Activated CD4-positive, alpha-beta T cell treated with anti-CD3 and anti-CD28 coated beads, Interleukin-2, amount 10 ng/mL, durations not matched to agents 24 days and 14 days (primary cell): ENCODE results near the gene DGCR2. TPM values are rescaled to one million over a fixed set of nuclear protein-coding genes. Genes with fewer than 3 reads are reported as not detected.

ENCODE experiments used
- DNase-seq: peaks from one replicate; pipeline ENCODE4 v3.0.0; 2022
- H3K27ac Mint-ChIP-seq: one replicate; pipeline ENCODE4 v1.8.0; 2022; ENCODE audit warnings: mild to moderate bottlenecking, mixed read lengths
- H3K27me3 Mint-ChIP-seq: one replicate; pipeline ENCODE4 v1.8.0; 2022; ENCODE audit warnings: mixed read lengths
- H3K36me3 Mint-ChIP-seq: one replicate; pipeline ENCODE4 v1.8.0; 2022; ENCODE audit warnings: low read depth, mild to moderate bottlenecking, mixed read lengths
- H3K4me1 Mint-ChIP-seq: one replicate; pipeline ENCODE4 v1.8.0; 2021; ENCODE audit warnings: mixed read lengths
- H3K4me3 Mint-ChIP-seq: one replicate; pipeline ENCODE4 v1.8.0; 2022; ENCODE audit warnings: mild to moderate bottlenecking, moderate library complexity, mixed read lengths
- H3K9me3 Mint-ChIP-seq: one replicate; pipeline ENCODE4 v1.8.0; 2021; ENCODE audit warnings: mixed read lengths
- intact Hi-C: fragments of 100-400 bp; cut with micrococcal nuclease; formaldehyde crosslinking; loops from one replicate; pipeline ENCODE4 v1.15.1; 2023
- total RNA-seq: library from RNA; stranded (reverse); gene quantifications from 2 replicates; pipeline ENCODE4 v1.2.3, GENCODE V29; 2022

Gene DGCR2
- total RNA-seq, 1 donor from 2014 or later = 25.5 TPM

DNA sequence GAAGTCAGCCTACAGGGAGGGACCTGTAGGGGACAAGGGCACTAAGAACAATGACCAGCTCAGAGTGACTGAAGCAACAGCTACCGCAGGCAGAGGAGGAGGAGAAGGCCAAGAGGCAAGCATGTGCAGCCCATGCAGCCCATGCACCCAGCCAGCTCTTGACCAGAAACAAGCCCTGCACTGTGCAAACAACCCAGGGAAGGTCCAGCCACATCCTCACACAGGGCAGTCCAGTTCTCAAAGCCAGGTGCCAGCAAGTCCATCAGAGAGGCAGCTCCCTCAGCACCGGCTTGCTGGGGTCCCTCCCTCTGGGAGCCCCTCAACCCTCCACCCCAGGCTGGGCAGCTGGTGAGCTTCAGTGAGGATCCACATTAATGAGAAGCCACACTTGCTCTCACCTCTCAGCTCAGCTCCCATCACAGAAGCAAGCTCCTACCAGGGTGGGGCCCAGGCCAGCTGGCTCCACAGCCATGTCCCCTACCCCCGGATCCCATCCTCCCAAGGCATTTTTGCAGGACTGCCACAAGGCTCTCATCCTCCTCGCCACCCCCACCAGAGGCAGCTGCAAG is 7.1 kb downstream of the DGCR2 start:
- DNase-seq = no peak
- Mint-ChIP-seq H3K36me3 (peaks cover 12% of the 10 kb centered on the region), H3K4me3 (no peak overlapping the region), H3K27ac (no peak overlapping the region), H3K9me3 (no peaks in the 10 kb centered on the region), H3K27me3 (no peaks in the 10 kb centered on the region), H3K4me1 (peaks cover 44% of the 10 kb centered on the region)
- intact Hi-C loops = no loop called here

DNA sequence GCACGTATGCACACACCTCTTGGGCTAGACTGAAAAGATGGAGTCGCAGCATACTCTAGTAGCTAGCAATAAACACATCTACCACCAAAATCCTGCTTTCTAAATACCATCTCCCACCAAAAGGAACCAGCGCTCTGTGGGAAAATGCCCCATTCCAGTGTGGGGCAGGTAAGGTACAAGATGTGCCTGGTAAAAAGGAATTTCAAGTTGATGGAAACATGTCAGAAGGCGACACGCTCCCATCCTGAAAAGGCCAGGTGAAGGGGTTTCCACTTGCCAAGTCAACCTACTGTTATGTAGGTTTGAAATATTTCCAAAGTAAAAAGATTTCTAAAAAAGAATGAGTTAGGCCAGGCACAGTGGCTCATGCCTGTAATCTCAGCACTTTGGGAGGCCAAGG is 8.8 kb downstream of the DGCR2 start:
- Mint-ChIP-seq H3K36me3 (peaks cover 11% of the 10 kb centered on the region), H3K4me3 (no peak overlapping the region), H3K4me1 (peaks cover 50% of the 10 kb centered on the region), H3K27ac (no peak overlapping the region), H3K27me3 (no peaks in the 10 kb centered on the region), H3K9me3 (no peaks in the 10 kb centered on the region)
- no peak for DNase-seq
- intact Hi-C loops = no loop called here

DNA sequence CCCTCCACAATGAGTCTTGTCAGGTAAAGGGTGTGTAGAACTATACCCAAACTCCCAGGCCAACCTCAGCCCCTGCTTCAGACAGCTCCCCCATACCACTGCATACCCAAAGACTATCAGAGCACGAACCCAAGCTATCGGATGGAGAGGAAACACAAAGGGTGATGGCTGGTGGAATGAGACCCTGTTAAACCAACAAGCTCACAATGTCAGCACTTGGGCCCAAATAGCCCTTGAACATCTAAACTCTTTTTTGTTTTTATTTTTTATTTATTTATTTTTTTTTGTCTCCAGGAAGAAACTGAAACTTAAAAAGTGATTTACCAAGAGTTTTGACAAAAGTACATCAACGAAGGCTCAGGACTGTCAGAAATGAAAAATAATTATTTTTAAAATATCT is 10.6 kb downstream of the DGCR2 start:
- peaks cover 51% of the 10 kb centered on the region for H3K4me1 Mint-ChIP-seq
- no peaks in the 10 kb centered on the region for H3K27me3 Mint-ChIP-seq
- H3K27ac Mint-ChIP-seq = no peak overlapping the region
- H3K36me3 Mint-ChIP-seq = peaks cover 13% of the 10 kb centered on the region
- H3K9me3 Mint-ChIP-seq = no peaks in the 10 kb centered on the region
- intact Hi-C loops = no loop called here
- DNase-seq = no peak
- no peak overlapping the region for H3K4me3 Mint-ChIP-seq

DNA sequence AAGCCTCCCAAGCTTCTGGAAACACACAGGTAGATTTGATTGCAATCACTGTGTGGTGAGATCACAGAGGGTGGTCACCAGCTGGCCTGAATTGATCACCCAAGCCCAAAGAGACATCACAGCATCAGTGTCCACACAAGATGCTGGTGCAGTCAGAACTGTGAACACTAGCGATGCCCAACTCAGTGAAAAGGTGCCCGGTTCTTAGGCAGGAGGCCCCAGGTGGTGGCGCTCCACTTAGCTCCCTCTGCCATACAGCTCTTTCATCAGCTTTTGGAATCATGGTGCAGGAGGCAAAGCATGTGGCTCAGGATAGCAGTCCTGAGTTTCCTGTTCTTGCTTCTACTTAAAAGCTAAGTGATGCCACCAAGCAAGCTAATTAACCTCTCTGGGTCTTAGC is 11.1 kb downstream of the DGCR2 start:
- no peaks in the 10 kb centered on the region for H3K27me3 Mint-ChIP-seq
- peaks cover 50% of the 10 kb centered on the region for H3K4me1 Mint-ChIP-seq
- DNase-seq = no peak
- H3K36me3 Mint-ChIP-seq = peaks cover 12% of the 10 kb centered on the region
- H3K27ac Mint-ChIP-seq = no peak overlapping the region
- intact Hi-C loops = no loop called here
- H3K4me3 Mint-ChIP-seq = no peak overlapping the region
- H3K9me3 Mint-ChIP-seq = no peaks in the 10 kb centered on the region

DNA sequence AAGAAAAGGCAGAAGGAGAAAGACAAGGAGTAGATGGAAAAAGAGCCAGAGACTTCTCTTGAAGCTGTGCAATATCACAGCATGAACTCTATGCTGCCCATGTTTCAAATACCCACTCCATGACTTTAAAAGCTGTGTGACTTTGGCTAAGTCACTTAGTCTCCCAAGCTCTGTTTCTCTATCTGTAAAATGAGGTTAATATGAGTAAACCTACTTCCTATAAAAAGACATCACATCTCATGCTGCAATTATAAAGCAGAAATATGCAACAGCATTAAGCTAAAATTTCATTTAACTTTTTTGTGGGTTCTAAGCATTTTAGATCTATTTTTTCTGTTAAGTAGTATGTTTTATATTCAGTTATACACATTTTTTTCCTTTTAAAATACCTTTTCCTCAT is 11.6 kb downstream of the DGCR2 start:
- peaks cover 12% of the 10 kb centered on the region for H3K36me3 Mint-ChIP-seq
- intact Hi-C loops = no loop called here
- no peak overlapping the region for H3K27ac Mint-ChIP-seq
- DNase-seq = no peak
- no peaks in the 10 kb centered on the region for H3K27me3 Mint-ChIP-seq
- no peaks in the 10 kb centered on the region for H3K9me3 Mint-ChIP-seq
- H3K4me1 Mint-ChIP-seq = peaks cover 52% of the 10 kb centered on the region
- H3K4me3 Mint-ChIP-seq = no peak overlapping the region

DNA sequence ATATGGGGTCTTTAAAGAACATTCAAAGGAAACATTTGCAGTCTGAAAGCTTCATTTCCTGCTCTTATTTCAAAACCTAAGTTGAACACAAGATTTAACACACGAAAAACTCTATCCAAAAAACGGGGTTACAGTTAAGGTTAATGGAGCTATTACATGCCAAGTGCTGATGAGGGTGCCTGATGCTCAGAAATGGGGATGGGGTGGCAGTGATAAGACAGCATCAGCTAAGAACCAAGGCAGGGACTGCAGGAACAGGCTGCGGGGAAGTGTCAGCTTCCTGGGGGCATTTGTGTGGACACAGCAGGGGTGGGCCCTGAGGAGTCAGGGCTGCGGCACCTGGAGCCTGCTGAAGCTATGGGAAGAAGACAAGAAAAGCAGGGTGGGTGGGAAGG is 12.2 kb downstream of the DGCR2 start:
- intact Hi-C loops = no loop called here
- H3K27me3 Mint-ChIP-seq = no peaks in the 10 kb centered on the region
- H3K27ac Mint-ChIP-seq = peak overlapping the region; percentile 23
- no peaks in the 10 kb centered on the region for H3K9me3 Mint-ChIP-seq
- H3K36me3 Mint-ChIP-seq = peaks cover 10% of the 10 kb centered on the region
- DNase-seq = peak; percentile 59
- peaks cover 49% of the 10 kb centered on the region for H3K4me1 Mint-ChIP-seq
- H3K4me3 Mint-ChIP-seq = peak overlapping the region; percentile 59

DNA sequence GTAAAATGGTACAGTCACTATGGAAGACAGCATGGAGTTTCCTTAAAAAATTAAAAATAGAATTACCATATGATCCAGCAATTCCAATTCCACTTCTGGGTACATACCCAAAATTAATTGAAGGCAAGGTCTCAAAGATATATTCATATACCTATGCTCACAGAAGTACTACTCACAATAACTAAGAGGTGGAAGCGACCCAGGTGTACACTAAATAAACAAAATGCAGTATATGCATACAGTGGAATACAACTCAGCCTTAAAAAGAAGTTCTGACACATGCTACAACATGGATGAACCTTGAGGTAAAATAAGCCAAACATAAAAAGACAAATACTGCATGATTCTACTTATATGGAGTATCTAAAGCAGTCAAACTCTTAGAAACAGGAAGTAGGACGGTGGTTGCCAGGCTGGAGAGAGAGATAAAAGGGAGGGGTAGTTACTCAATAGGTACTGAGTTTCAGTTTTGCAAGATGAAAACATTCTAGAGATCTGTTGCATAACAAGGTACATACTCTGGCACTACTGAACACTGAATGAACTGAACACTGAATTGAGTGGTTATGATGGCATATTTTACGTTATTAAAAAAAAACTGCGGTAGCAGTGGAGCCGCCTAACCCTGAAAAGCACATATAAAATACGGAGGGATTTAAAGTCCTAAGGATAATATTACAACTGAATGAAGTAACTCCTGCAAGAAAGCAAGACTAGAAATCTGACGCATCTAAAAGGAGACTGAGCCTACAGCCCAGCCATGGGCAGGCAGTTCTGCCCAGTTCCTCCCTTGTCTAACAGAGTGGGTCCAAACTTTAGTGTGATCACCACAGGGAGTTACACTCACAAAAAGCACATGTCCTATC is 12.8 kb downstream of the DGCR2 start:
- intact Hi-C loops = loop anchor here (1.0 to 2.0 kb wide), 2 partner anchors 13 to 35 kb away; partner anchors contain the start of genes DGCR2 and ESS2
- peak overlapping the region; percentile 23 for H3K27ac Mint-ChIP-seq

DNA sequence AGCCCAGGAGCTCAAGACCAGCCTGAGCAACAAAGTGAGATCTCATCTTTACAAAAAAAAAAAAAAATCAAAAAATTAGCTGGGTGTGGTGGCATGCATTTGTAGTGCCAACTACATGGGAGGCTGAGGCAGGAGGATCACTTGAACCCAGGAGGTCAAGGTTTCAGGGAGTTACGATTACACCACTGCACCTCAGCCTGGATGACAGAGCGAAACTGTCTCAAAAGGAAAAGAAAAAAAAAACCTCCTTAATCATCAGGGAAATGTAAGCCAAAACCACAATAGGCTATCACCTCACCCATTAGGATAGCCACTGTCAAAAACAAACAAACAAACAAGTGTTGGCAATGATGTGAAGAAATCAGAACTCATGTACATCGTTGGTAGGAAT is 13.4 kb downstream of the DGCR2 start:
- Mint-ChIP-seq H3K4me3 (no peak overlapping the region), H3K27me3 (no peaks in the 10 kb centered on the region), H3K27ac (no peak overlapping the region), H3K4me1 (peaks cover 46% of the 10 kb centered on the region), H3K9me3 (no peaks in the 10 kb centered on the region), H3K36me3 (peaks cover 8% of the 10 kb centered on the region)
- intact Hi-C loops = loop anchor here (1.0 to 2.0 kb wide), 2 partner anchors 14 to 35 kb away; partner anchors contain the start of genes DGCR2 and ESS2
- no peak for DNase-seq

More for the DNA sequence above, 12.8 kb downstream of the DGCR2 start:
- Mint-ChIP-seq H3K9me3 (no peaks in the 10 kb centered on the region), H3K27me3 (no peaks in the 10 kb centered on the region), H3K4me1 (peaks cover 45% of the 10 kb centered on the region), H3K36me3 (peaks cover 8% of the 10 kb centered on the region), H3K4me3 (peak overlapping the region; percentile 59)
- peak; percentile 86 for DNase-seq

DNA sequence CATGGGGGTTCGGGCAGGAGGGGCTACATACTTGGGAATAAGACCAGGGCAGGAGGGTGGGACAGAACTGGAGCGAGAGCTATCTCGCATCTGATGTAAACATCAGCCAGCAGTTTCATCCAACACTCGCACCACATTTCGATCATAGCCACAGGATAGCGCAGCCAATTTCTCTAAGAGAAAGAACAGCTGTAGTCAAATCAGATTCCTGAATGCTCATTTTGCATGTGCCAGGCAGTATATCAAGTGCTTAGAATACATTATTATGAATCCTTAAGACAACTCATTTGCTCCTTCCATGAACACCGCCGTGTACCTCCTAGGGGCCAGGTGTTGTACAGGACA is 14.5 kb downstream of the DGCR2 start:
- Mint-ChIP-seq H3K27me3 (no peaks in the 10 kb centered on the region), H3K36me3 (peaks cover 8% of the 10 kb centered on the region), H3K4me1 (peaks cover 46% of the 10 kb centered on the region), H3K9me3 (no peaks in the 10 kb centered on the region), H3K27ac (no peak overlapping the region), H3K4me3 (no peak overlapping the region)
- DNase-seq = no peak
- intact Hi-C loops = loop anchor here (2.0 kb wide), 1 partner anchor 15 kb away; the partner anchor contains the start of gene DGCR2

DNA sequence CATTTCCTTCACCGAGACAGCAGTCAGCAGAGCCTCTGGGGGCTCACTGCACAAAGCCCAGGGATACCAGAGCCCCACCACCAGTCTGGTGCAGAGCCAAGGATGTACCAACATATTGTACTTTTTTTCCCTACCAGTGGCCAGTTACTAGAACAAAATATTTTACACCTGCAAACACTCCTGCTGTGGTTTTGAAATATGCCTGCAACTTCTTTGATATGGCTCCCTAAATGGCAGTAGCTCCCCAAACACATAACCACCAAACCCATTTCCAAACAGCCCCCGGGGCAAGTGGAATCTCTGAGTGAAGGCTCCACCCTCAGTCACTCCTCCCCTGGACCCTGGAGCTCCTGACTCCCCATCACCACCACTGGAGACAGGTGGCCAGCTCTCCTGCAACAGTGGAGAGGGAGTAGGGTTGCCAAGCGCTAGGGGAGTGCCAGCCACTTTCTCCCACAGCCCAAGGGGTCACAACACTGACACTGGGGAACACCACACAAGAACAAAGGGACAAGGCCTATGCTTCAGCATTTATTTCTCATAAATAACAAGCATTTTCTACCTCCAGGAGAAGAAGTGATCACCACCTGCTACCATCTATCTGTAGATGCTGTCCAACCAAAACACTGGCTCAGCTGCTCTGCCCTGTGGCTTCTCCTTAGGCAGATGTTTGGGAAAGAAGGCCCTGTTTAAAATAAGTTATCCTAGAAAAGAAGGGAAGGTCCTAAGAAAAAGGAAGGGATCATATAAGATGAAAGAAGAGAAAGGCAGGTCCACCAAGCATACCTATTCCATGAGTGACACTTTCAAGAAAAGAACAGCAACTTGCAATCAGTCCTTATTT is 15.1 kb downstream of the DGCR2 start:
- Mint-ChIP-seq H3K27me3 (no peaks in the 10 kb centered on the region), H3K9me3 (no peaks in the 10 kb centered on the region), H3K4me1 (peaks cover 46% of the 10 kb centered on the region), H3K27ac (peak overlapping the region; percentile 25), H3K36me3 (peaks cover 8% of the 10 kb centered on the region), H3K4me3 (no peak overlapping the region)
- DNase-seq = no peak
- intact Hi-C loops = no loop called here

DNA sequence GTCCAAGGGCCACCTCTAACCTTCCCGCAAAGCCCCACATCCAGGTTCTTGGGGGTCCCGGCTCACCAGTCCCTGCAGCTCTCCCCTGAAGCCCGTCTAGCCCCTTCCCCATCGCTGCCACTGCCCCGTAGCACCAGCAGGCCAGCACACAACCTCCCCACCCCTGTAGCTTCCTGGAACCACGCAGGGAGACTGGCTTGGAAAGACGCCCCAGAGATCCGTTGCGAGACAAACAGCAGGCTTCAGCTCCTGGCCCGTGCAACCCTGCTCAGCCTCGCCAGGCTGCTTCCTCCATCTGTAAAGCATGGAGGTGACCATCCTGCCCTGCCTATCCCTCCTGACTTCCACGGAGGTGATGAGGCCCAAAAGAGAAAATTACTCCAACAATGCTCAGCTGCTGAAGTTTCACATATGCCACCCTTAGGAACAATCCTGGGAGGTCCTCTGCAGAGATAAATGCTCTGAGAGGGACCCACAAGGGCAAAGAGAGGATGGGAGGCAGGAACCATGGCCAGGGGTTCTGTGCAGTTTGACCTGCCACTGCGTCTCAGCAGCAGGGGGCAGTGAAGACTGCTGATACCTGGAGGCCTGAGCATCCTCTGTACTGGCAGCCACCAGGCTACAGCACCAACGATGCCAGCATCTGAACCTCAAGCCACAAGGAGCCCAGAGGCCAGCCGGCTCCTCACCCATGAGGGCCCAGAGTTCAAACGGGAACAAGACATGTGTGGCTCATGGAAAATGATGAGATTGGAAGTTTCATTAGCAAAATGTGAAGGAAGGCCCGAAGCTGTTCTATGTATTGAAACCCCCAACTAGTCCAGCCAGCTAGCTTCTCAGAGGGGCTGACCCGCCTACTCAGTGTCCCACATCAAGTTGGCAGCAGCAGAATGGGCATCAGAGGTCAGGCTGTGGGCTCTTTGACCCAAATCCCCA is 16.1 kb downstream of the DGCR2 start:
- peak; percentile 80 for DNase-seq
- intact Hi-C loops = no loop called here
- Mint-ChIP-seq H3K27ac (no peak overlapping the region), H3K4me3 (no peak overlapping the region), H3K4me1 (peaks cover 43% of the 10 kb centered on the region), H3K9me3 (no peaks in the 10 kb centered on the region), H3K27me3 (no peaks in the 10 kb centered on the region), H3K36me3 (peaks cover 8% of the 10 kb centered on the region)

DNA sequence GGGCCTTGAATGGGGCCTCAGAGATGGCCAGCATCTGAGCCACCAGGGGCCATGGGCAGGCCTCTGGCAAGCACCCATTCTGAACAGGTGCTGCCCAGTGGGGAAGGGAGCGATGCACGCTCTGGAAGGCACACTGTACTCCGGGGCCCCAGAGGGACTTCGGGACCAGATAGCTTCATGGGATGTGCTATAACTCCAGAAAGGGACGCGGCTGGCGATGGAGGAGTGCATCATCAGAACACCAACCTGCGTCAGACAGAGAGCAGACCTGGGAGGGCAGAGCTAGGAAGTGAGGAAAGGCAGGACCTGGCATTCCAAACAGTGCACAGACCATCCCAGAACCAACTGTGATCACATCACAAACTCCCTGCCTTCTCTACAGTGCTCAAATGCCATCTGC is 16.8 kb downstream of the DGCR2 start:
- Mint-ChIP-seq H3K27me3 (no peaks in the 10 kb centered on the region), H3K4me3 (no peak overlapping the region), H3K27ac (no peak overlapping the region), H3K36me3 (peaks cover 10% of the 10 kb centered on the region), H3K4me1 (peaks cover 37% of the 10 kb centered on the region), H3K9me3 (no peaks in the 10 kb centered on the region)
- no peak for DNase-seq
- intact Hi-C loops = no loop called here
